OCI-LY7 (cell line): Measurements from ENCODE around the gene SLC43A1. TPM values are rescaled to one million over a fixed set of nuclear protein-coding genes. Genes with fewer than 3 reads are reported as not detected.

Experiments
- BruUV-seq: library from RNA; stranded (reverse); fragments of 400-500 nt; replicated peaks from 2 replicates; lab custom pipeline; 2021; lab: Mats Ljungman, UMichigan
- CTCF ChIA-PET: fragments of 300-600 bp; sonication (Branson Sonifier 250); formaldehyde crosslinking; loops from one replicate; lab custom pipeline; 2022; ENCODE audit warnings: antibody characterized with exemption; ENCODE audit not compliant: unreplicated experiment; lab: Charles Lee
- POLR2A ChIA-PET: fragments of 300-600 bp; sonication (Branson Sonifier 250); formaldehyde crosslinking; loops from one replicate; lab custom pipeline; 2022; ENCODE audit warnings: antibody characterized with exemption; lab: Charles Lee
- DNase-seq: peaks from one replicate; pipeline ENCODE4 v3.0.0-alpha.2; 2015; ENCODE audit warnings: low spot score
- H2AFZ ChIP-seq: fragments of 200-600 bp; sonication (generic), shearing (Covaris generic); 2 replicates; pipeline ENCODE4 v1.6.1; 2014; ENCODE audit warnings: mild to moderate bottlenecking, antibody characterized with exemption, low read length, moderate library complexity
- H3K27ac ChIP-seq: fragments of 200-600 bp; sonication (generic); 2 replicates; pipeline ENCODE4 v1.5.1; 2014; ENCODE audit warnings: mixed run types, low read depth, mild to moderate bottlenecking, moderate library complexity, low read length, inconsistent platforms; ENCODE audit not compliant: poor library complexity, severe bottlenecking
- H3K36me3 ChIP-seq: fragments of 200-600 bp; sonication (generic); 2 replicates; pipeline ENCODE4 v1.6.1; 2014; ENCODE audit warnings: mild to moderate bottlenecking, antibody characterized with exemption, low read length, moderate library complexity, mixed read lengths; ENCODE audit not compliant: insufficient read depth
- H3K4me1 ChIP-seq: fragments of 200-600 bp; sonication (generic); 2 replicates; pipeline ENCODE4 v1.5.1; 2014; ENCODE audit warnings: mild to moderate bottlenecking, low read length; ENCODE audit not compliant: insufficient read depth, poor library complexity, severe bottlenecking
- H3K4me2 ChIP-seq: fragments of 200-600 bp; sonication (generic); 2 replicates; pipeline ENCODE4 v1.6.1; 2014; ENCODE audit warnings: mild to moderate bottlenecking, low read length
- H3K4me3 ChIP-seq: fragments of 200-600 bp; sonication (generic); 2 replicates; pipeline ENCODE4 v1.5.1; 2014; ENCODE audit warnings: mild to moderate bottlenecking, low read depth, low read length; ENCODE audit not compliant: poor library complexity, severe bottlenecking
- H3K79me2 ChIP-seq: fragments of 200-600 bp; sonication (generic); 2 replicates; pipeline ENCODE4 v1.6.1; 2016; ENCODE audit warnings: low read depth, mild to moderate bottlenecking, low read length, moderate library complexity, mixed read lengths; ENCODE audit not compliant: insufficient read depth
- H3K9me2 ChIP-seq: fragments of 200-600 bp; sonication (generic); 2 replicates; pipeline ENCODE4 v1.6.1; 2016; ENCODE audit warnings: mild to moderate bottlenecking, low read length, mixed read lengths; ENCODE audit not compliant: insufficient read depth
- H3K9me3 ChIP-seq: fragments of 200-600 bp; sonication (generic); 2 replicates; pipeline ENCODE4 v1.6.1; 2014; ENCODE audit warnings: mild to moderate bottlenecking, mixed run types, low read length, mixed read lengths
- H4K20me1 ChIP-seq: fragments of 200-600 bp; sonication (generic); 2 replicates; pipeline ENCODE4 v1.6.1; 2014; ENCODE audit warnings: mild to moderate bottlenecking, antibody characterized with exemption, low read length, moderate library complexity, mixed read lengths; ENCODE audit not compliant: insufficient read depth
- EZH2phosphoT487 ChIP-seq: fragments of 200-600 bp; sonication (generic); IDR thresholded peaks from 2 replicates; pipeline ENCODE4 v1.6.1; 2018; ENCODE audit warnings: low read depth, borderline replicate concordance, mild to moderate bottlenecking, mixed run types, antibody characterized with exemption, low read length, moderate library complexity, mixed read lengths
- intact Hi-C: fragments of 100-400 bp; cut with micrococcal nuclease; formaldehyde crosslinking; loops from one replicate; pipeline ENCODE4 v1.10.0; 2022; ENCODE audit not compliant: unreplicated experiment
- total RNA-seq, 2 experiments: library from RNA; depleted of rRNA in 1 of 2; stranded (reverse); fragments of >200 nt in 1 of 2; shearing (Covaris generic) in 1 of 2; gene quantifications; 2 replicates each; pipeline ENCODE4 v1.2.3, GENCODE V29; 2014 to 2022
- TF ChIP-seq, protein P1 (sequence below): fragments of 200-600 bp; sonication (generic); conservative IDR thresholded peaks from 2 replicates; pipeline ENCODE4 v1.5.1; 2014; ENCODE audit warnings: mild to moderate bottlenecking, antibody characterized with exemption, low read length, moderate library complexity, mixed read lengths

SLC43A1 gene
- total RNA-seq, 2 experiments from 2014 or later = 61.1 to 78.6 TPM

DNA sequence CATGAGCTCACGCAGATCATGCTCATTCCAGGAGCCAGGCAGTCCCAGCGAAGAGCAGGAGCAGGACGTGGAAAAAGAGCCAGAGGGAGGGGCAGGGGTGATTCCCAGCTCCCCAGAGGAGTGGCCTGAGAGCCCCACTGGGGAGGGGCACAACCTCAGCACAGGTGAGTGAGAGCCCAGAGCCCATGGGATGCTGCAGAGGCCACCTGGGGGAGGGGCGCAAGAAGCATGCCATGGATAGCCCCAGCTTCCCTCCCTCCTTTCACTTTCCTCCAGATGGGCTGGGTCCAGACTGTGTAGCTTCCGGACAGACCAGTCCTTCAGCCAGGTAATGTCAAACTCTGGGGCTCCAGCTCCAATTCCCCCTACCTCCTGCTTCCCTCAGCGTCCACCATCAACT lies 28.1 kb upstream of the SLC43A1 start:
- no TSS peak for BruUV-seq
- no peak for TF ChIP-seq EZH2phosphoT487
- TF ChIP-seq, protein P1, sequence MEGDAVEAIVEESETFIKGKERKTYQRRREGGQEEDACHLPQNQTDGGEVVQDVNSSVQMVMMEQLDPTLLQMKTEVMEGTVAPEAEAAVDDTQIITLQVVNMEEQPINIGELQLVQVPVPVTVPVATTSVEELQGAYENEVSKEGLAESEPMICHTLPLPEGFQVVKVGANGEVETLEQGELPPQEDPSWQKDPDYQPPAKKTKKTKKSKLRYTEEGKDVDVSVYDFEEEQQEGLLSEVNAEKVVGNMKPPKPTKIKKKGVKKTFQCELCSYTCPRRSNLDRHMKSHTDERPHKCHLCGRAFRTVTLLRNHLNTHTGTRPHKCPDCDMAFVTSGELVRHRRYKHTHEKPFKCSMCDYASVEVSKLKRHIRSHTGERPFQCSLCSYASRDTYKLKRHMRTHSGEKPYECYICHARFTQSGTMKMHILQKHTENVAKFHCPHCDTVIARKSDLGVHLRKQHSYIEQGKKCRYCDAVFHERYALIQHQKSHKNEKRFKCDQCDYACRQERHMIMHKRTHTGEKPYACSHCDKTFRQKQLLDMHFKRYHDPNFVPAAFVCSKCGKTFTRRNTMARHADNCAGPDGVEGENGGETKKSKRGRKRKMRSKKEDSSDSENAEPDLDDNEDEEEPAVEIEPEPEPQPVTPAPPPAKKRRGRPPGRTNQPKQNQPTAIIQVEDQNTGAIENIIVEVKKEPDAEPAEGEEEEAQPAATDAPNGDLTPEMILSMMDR = no peak
- Histone ChIP-seq H4K20me1 (no peaks in the 10 kb centered on the region), H2AFZ (no peak overlapping the region), H3K4me1 (peaks cover 9% of the 10 kb centered on the region), H3K4me3 (no peak overlapping the region), H3K9me3 (no peaks in the 10 kb centered on the region), H3K9me2 (no peaks in the 10 kb centered on the region), H3K4me2 (no peak overlapping the region), H3K79me2 (no peaks in the 10 kb centered on the region), H3K27ac (no peak overlapping the region), H3K36me3 (no peaks in the 10 kb centered on the region)
- intact Hi-C loops = no loop called here
- ChIA-PET CTCF (no interaction called here), POLR2A (no interaction called here)
- no peak for DNase-seq

DNA sequence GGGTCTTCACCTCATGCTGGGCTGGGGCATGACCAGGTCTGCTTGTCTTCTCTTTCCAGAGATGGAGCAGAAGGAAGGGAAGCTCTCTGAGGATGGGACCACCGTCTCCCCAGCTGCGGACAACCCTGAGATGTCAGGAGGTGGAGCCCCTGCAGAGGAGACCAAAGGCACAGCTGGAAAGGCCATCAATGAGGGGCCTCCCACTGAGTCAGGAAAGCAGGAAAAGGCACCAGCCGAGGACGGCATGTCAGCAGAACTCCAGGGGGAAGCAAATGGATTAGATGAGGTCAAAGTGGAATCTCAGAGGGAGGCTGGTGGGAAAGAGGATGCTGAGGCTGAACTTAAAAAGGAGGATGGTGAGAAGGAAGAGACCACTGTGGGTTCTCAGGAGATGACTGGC lies 27.1 kb upstream of the SLC43A1 start:
- H3K79me2 ChIP-seq = no peaks in the 10 kb centered on the region
- peaks cover 2% of the 10 kb centered on the region for H3K4me1 ChIP-seq
- no peak overlapping the region for H2AFZ ChIP-seq
- no peak for DNase-seq
- CTCF ChIA-PET = no interaction called here
- intact Hi-C loops = no loop called here
- H3K9me3 ChIP-seq = no peaks in the 10 kb centered on the region
- H3K27ac ChIP-seq = no peak overlapping the region
- no peak for TF ChIP-seq EZH2phosphoT487
- TF ChIP-seq, protein P1 = no peak
- no peak overlapping the region for H3K4me2 ChIP-seq
- H3K4me3 ChIP-seq = no peak overlapping the region
- BruUV-seq = no TSS peak
- POLR2A ChIA-PET = interaction anchor here (1.4 kb wide), 1 partner anchor 13 kb away, joined by 4 read pairs; no protein-coding TSS in a partner anchor
- H3K36me3 ChIP-seq = no peaks in the 10 kb centered on the region
- no peaks in the 10 kb centered on the region for H3K9me2 ChIP-seq
- no peaks in the 10 kb centered on the region for H4K20me1 ChIP-seq

DNA sequence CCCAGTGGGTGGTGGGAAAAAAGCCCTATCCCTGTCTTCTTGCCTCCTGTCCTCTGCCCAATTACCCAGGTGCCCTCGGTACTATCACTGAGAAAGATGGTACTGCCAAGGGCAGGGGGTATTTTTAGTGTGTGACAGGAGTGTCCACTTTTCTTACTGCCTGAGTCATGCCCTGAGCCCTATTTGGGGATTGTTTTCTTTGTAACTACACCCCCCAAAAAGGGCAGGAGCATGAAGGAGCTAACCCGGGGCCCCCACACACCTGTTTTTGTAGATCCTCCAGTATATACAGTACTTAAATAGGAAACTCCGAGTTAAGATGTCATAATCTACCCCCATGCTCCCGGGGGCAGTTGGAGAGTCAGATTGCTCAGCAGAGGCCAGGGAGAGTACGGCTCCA lies 25.7 kb upstream of the SLC43A1 start:
- Histone ChIP-seq H3K79me2 (no peaks in the 10 kb centered on the region), H3K4me3 (no peak overlapping the region), H2AFZ (no peak overlapping the region), H4K20me1 (no peaks in the 10 kb centered on the region), H3K9me2 (no peaks in the 10 kb centered on the region), H3K27ac (no peak overlapping the region), H3K9me3 (no peaks in the 10 kb centered on the region), H3K4me2 (no peak overlapping the region), H3K36me3 (no peaks in the 10 kb centered on the region), H3K4me1 (no peaks in the 10 kb centered on the region)
- intact Hi-C loops = no loop called here
- ChIA-PET POLR2A (interaction anchor here (1.4 kb wide), 1 partner anchor 14 kb away, joined by 4 read pairs; no protein-coding TSS in a partner anchor), CTCF (no interaction called here)
- BruUV-seq = no TSS peak
- TF ChIP-seq EZH2phosphoT487 = no peak
- TF ChIP-seq, protein P1 = no peak
- DNase-seq = no peak
